Caki2 (cell line): Measurements from ENCODE around the gene ASPSCR1. TPM values are rescaled to one million over a fixed set of nuclear protein-coding genes. Genes with fewer than 3 reads are reported as not detected.
A peak's percentile ranks its signal among the peaks of the same experiment; 100 is the strongest.

Experiments
- DNase-seq: peaks from one replicate; pipeline ENCODE4 v3.0.0-alpha.2; 2015; ENCODE audit warnings: low read depth
- in situ Hi-C: cut with HindIII; loops from 2 replicates; pipeline ENCODE4 v1.10.0; 2016; ENCODE audit warnings: low sequenced_read_pairs, low pct_unique_long_range_greater_than_20kb, mixed read lengths
- total RNA-seq: library from RNA; depleted of rRNA; stranded (reverse); fragments of >200 nt; shearing (Covaris generic); gene quantifications from 2 replicates; pipeline ENCODE4 v1.2.3, GENCODE V29; 2014; ENCODE audit warnings: low replicate concordance

Gene ASPSCR1
- total RNA-seq, 1 experiment from 2014 or later = 62.8 TPM

DNA sequence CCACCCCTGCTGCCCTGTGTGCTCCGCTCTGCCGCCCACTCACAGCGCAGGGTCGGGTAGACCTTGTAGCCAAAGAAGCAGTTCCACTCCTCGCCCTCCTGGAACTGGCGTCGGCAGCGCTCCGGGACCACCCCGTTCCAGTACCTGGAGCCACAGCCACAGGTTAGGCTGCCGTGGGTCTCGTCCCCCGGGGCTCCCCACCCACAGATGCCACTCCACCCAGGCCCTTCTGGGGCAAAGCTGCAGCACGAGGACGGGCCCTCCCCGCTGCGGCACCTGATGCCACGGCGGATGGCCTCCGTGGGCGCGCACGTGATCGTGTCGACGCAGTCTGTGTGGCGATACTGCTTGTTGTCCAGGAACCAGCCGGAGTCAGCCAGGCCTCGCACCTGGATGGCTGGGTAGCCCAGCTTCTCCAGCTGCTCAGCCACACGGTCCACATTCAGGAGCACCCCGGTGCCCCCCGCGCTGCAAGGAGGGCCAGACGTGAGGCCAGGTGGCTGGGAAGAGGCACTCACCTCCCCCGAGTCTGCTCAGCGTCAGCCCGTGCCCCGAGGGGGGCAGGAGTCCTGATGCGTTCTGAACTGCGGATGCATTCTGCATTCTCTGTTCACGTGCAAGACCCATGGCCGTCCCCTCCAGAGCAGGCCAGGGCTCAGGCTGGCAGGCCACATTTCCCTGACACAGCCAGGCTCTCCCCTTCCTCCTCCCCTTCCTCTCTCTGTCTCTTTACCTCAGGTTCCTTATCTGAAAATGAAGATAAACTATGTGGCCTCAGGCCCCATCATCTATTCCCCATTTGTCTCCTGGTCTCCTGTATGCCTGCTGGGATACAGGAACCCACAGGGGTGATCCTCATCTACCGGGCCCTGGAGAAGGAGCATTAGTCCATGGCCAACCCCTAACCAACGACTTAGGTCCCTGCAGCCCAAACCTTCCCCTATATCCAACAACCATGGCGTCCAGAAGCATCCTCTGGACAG lies 20.5 kb upstream of the ASPSCR1 start:
- no peak for DNase-seq

GRCh38 chr17:81957691-81958432 lies 19.6 kb upstream of the ASPSCR1 start:
- no peak for DNase-seq
- in situ Hi-C loops = no loop called here

More for the DNA sequence above, 20.5 kb upstream of the ASPSCR1 start:
- in situ Hi-C loops = no loop called here

DNA sequence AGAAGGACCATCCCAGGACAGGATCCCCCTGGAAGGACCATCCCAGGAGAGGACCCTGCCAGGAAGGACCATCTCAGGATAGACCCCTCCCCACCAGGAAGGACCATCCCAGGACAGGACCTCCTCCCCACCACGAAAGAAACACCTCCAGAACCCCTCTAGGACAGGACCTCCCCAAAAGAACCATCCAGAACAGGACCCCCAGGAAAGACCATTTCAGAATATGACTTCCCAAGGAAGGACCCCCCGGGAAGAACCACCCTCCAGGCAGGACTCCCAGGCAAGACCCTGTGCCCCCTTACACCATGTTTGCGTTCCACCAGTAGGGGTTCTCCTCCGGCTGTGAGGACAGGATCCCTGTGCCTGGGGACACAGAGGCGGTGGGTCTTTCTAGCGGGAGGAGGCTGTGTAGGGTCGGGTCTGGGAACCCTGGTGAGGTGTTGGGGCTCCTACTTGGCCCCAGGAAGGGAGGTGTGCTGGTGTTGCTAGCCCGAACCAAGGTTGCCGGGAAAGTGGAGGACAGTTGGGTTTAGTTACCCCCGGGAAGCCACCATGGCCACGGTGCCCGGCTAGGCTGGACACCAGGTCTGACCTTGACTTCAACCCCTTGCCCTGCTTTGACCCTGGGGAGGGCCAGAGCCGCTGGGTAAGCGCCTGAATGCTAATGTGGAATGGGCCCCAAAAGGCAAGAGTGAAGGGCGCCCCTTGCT lies 18.6 kb upstream of the ASPSCR1 start:
- in situ Hi-C loops = no loop called here

DNA sequence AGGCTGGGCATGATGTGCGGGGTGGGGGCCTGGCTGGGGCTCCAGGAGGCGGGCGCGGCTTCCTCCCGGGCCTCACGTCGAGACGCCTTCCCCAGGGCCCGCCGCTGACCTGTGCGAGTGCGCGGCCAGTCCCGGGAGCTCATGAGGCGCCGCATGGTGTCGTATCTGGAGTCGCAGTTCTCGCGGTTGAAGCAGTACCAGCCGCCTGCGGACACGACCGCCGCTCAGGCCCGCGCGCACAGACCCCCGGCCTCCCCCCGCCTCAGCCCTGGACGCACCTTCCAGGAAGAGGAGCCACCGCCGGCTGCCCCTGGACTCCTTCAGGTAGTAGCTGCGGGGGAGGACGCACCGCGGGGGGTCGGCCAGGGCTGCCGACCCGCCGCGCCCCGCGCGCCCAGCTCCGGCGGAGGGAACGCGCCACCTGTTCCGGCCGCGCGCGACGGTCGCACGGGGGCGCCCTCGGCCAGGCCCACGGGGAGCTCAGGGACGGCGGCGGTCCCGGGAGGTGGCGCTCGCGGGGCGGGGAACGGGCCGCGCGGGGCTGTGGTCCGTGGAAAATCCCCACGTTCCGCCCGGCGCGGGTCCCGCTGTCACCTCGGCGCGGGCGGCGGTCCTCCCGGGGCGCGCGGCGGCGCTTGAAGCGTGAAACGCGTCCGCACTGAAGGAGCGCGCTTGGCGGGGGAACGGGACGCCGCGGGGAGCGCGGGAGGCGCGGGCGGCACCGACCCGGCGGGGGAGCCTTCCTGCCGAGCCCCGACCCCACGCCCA lies 17.9 kb upstream of the ASPSCR1 start:
- in situ Hi-C loops = no loop called here
- peak; percentile 50 for DNase-seq

More for the DNA sequence above, 18.6 kb upstream of the ASPSCR1 start:
- no peak for DNase-seq

- in situ Hi-C loops = no loop called here
- DNase-seq = no peak
Measured at GRCh38 chr17:81960130-81960958, 17.1 kb upstream of the ASPSCR1 start.

- in situ Hi-C loops = no loop called here
- no peak for DNase-seq
Measured at GRCh38 chr17:81961087-81961511, 16.3 kb upstream of the ASPSCR1 start, which contains the start of gene NOTUM. NOTUM (minus strand) TSS chr17:81961187; CDS start chr17:81960909, 278 bp downstream.

- DNase-seq = no peak
Measured at GRCh38 chr17:81961521-81962498, 15.6 kb upstream of the ASPSCR1 start.

DNA sequence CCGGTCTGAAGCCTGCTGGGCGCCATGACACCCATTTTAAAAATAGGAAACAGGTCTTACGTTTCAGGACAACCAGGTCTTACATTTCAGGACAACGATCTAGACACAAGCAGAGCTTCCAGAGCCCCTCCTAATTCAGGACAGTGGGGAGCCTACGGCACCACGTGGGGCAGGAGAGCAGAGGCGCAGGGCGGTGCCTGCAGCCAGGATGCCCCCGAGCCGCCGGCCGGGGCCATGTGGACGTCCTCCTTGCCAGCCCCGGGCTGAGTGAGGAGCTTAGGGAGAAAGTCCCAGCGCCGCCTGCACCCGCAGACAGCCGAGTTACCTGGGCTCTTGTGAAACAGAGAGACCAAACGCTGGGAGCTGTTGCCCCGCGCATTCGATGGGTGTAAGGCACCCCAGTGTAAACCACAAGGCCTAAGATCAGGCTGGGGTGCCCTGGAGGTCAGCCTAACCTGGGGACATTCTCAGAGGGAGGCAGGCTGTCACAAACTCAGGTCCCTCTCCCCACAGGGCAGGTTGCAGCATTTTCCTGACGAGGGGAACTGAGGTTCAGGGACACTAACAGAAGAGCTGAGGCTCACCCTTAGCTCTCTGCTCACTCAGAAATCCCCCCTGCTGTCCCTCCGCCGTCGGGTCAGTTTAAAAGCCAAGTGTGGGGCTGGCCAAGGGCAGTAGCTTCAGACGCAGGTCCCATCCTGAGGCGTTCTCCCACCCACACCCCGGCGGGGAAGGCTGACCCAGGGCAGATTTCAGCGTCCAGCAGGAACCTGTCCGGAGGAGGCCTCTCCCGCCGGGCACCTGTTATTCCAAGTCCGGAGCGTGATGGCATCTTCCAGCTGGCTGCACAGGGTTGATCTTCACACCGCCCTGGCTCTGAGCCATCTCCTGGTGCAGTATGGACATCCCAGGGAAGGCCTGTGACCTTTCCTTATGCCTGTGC lies 14.7 kb upstream of the ASPSCR1 start:
- peak; percentile 71 for DNase-seq
- in situ Hi-C loops = no loop called here

More at GRCh38 chr17:81961521-81962498, 15.6 kb upstream of the ASPSCR1 start:
- in situ Hi-C loops = no loop called here

DNA sequence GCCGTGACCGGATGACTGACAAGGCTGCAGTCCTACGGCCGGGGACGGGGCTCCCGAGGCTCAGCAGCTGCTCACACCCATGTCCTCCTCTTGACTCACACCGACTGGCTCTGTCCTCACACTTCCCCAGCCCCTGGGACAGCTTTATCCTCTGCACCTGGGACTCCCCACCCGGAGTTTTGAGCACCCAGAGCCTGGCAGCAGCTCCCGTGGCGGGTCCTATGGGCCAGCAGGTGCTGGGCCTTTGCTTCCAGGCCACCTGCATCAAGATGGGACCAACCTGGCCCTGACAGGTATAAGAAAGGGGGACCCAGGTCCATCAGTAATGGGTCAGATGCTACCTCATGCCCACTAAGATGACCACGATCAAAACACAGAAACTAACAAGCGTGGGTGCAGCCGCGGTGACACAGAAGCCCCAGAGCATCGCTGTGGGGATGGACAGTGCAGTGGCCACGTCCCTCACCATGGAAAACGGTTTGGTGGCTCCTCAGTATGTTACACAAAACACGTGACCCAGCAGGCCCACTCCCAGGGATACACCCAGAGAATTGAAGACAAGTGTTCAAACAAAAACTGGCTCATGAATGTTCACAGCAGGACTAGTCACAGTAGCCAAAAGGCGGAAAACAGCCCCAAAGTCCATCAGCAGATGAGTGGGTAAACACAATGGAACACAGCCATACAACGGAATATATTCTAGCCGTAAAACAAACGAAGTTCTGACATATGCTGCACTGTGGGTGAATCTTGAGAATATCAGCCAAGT lies 13.2 kb upstream of the ASPSCR1 start:
- in situ Hi-C loops = no loop called here
- no peak for DNase-seq

GRCh38 chr17:81966343-81967243 lies 10.8 kb upstream of the ASPSCR1 start:
- DNase-seq = no peak
- in situ Hi-C loops = no loop called here

DNA sequence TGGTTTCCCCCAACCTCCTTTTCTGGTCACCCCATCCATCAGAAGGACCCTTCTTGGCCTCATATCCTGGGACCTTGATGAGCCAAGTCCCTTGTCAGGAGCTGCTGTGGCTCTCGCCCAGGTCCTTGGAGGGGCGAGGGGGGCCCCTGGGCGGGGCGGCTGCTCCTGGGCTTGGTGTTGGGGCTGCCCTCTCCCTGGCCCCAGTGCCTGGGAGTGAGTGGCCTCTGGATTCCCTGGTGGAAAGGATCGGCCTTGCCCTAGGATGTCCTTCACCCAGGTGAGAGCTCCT lies 10.2 kb upstream of the ASPSCR1 start:
- DNase-seq = no peak

DNA sequence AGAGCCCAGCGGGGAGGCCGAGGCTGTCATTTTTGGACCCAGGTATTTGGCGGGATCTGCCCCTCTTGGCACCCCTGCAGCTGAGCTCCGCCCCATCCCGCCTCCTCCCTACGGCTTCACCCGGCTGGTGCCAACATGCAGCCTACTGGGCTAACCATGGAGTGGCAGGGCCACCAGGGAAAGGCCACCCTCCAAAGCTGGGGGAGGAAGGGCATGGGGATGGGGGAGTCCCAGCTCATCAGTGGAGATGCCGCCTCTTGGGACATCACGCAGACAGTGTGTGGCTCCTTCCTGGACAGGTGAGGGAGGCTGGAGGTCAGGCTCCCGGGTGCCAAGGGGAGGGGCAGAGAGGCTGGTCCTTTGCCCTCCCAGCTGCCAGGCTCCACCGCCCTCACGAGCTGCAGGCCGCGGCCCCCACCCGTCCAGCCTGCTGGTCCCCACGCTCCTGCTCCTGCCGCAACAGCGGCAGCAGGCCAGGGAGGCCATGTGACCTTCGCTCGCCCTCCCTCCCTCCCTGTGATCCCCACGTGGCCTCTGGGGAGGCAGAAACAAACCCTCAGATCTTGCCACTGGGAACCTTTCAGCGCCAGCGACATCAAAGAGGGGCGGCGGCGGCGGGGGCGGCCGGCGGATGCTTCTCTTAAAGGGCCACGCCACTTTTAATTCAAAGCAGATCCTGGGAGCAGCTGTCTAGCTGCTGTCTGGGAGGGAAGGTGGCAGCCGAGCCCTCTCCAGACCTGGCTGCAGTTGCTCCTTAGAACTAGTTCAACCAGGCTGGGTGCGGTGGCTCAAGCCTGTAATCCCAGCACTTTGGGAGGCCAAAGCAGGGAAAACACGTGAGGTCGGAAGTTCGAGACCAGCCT lies 9.7 kb upstream of the ASPSCR1 start:
- DNase-seq = no peak
- in situ Hi-C loops = no loop called here

More for the DNA sequence above, 10.2 kb upstream of the ASPSCR1 start:
- in situ Hi-C loops = no loop called here

GRCh38 chr17:81968396-81968745 lies 9.1 kb upstream of the ASPSCR1 start:
- DNase-seq = no peak
- in situ Hi-C loops = no loop called here
